Measurements from ENCODE around the gene UBB. TPM values are rescaled to one million over a fixed set of nuclear protein-coding genes. Genes with fewer than 3 reads are reported as not detected.

The UBB gene
- polyA plus RNA-seq, 1 donor (not counting 4 experiments of a cell fraction or from before 2014, with no cell fraction given) = 533 TPM

DNA sequence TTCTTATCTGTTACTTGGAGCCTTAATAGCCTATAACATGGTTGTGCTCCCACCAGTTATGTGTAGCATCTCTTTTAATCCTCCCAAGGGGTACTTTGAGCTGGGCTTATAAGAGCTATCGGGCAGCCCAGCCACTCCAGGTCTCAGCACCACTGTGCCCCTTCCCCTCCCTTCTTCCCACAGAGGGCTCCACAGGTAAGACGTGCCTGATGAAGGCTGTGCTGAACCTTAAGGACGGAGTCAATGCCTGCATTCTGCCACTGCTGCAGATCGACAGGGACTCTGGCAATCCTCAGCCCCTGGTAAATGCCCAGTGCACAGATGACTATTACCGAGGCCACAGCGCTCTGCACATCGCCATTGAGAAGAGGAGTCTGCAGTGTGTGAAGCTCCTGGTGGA, 41.5 kb downstream of the UBB start:
- peaks cover 34% of the 10 kb centered on the region for H3K4me1 ChIP-seq (ENCODE audit: control insufficient read depth, extremely low read depth, insufficient read depth, low read length)
- no peaks in the 10 kb centered on the region for H3K36me3 ChIP-seq (ENCODE audit: control insufficient read depth in 2 of 2, extremely low read depth in 1 of 2, insufficient read depth in 2 of 2, low read length in 2 of 2)
- H3K4me2 ChIP-seq (ENCODE audit: control insufficient read depth, extremely low read depth, insufficient read depth, low read depth, low read length) = no peak overlapping the region
- DNase-seq (ENCODE audit: low read depth, low spot score) (no peak), FAIRE-seq (no peak)
- dilution Hi-C loops (cut with MboI; ENCODE audit: extremely low pct_ligation_motif_present, low sequenced_read_pairs) = no loop called here
- no peaks in the 10 kb centered on the region for H3K9me3 ChIP-seq (ENCODE audit: control insufficient read depth, low read depth, low read length)
- H3K9ac ChIP-seq (ENCODE audit: control insufficient read depth, extremely low read depth, insufficient read depth, low read length) = no peak overlapping the region
- no peaks in the 10 kb centered on the region for H4K20me1 ChIP-seq (ENCODE audit: control insufficient read depth, extremely low read depth, insufficient read depth, low read length)
- peaks cover 13% of the 10 kb centered on the region for H3K27me3 ChIP-seq (ENCODE audit: control insufficient read depth, extremely low read depth, insufficient read depth, low read length)
- no peak overlapping the region for H3K4me3 ChIP-seq (ENCODE audit: control insufficient read depth in 2 of 3, extremely low read depth in 1 of 3, insufficient read depth in 2 of 3, low read depth in 1 of 3, low read length in 3 of 3)
- peaks cover 5% of the 10 kb centered on the region for H3K9me1 ChIP-seq (ENCODE audit: control insufficient read depth, extremely low read depth, insufficient read depth, low read length)
- no peak overlapping the region for H3K27ac ChIP-seq (ENCODE audit: control insufficient read depth, insufficient read depth, low read length)
- no peak overlapping the region for H2AFZ ChIP-seq (ENCODE audit: control insufficient read depth, low read length)
- no peaks in the 10 kb centered on the region for H3K79me2 ChIP-seq (ENCODE audit: control insufficient read depth, insufficient read depth, low read length)
- TF ChIP-seq EZH2 (IDR thresholded peaks at IDR 0.05; ENCODE audit: low read length) = no peak
- no peak for TF ChIP-seq CTCF (optimal IDR thresholded peaks at IDR 0.05 in 1 of 3, IDR thresholded peaks at IDR 0.05 in 1 of 3, conservative IDR thresholded peaks at IDR 0.05 in 1 of 3; ENCODE audit: extremely low read depth in 1 of 3, insufficient read depth in 2 of 3, low read length in 3 of 3)

DNA sequence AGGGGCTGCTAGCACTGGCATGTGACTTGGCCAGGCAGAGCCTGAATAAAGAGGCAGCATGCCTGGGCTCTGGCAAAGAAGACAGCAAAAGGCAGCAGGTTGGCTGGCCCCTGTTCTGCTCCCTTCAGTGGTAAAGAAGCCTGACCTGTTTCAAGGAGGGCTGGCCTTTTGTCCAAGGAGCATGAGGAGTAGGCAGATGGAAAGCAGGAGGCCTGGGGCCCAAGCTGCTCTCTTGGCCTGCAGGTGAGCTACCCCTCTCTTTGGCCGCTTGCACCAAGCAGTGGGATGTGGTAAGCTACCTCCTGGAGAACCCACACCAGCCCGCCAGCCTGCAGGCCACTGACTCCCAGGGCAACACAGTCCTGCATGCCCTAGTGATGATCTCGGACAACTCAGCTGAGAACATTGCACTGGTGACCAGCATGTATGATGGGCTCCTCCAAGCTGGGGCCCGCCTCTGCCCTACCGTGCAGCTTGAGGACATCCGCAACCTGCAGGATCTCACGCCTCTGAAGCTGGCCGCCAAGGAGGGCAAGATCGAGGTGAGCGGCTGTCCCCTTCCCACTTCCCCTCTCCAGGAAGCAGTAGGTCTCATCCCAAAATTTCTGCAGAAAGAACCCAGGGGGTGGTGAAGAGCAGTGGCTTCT, 42.5 kb downstream of the UBB start:
- Histone ChIP-seq H3K27ac (ENCODE audit: control insufficient read depth, insufficient read depth, low read length) (no peak overlapping the region), H4K20me1 (ENCODE audit: control insufficient read depth, extremely low read depth, insufficient read depth, low read length) (peaks cover 4% of the 10 kb centered on the region), H3K36me3 (ENCODE audit: control insufficient read depth in 2 of 2, extremely low read depth in 1 of 2, insufficient read depth in 2 of 2, low read length in 2 of 2) (no peaks in the 10 kb centered on the region), H3K9ac (ENCODE audit: control insufficient read depth, extremely low read depth, insufficient read depth, low read length) (no peak overlapping the region), H3K9me1 (ENCODE audit: control insufficient read depth, extremely low read depth, insufficient read depth, low read length) (peaks cover 3% of the 10 kb centered on the region), H2AFZ (ENCODE audit: control insufficient read depth, low read length) (no peak overlapping the region), H3K79me2 (ENCODE audit: control insufficient read depth, insufficient read depth, low read length) (no peaks in the 10 kb centered on the region), H3K4me1 (ENCODE audit: control insufficient read depth, extremely low read depth, insufficient read depth, low read length) (peaks cover 28% of the 10 kb centered on the region), H3K4me2 (ENCODE audit: control insufficient read depth, extremely low read depth, insufficient read depth, low read depth, low read length) (no peak overlapping the region), H3K27me3 (ENCODE audit: control insufficient read depth, extremely low read depth, insufficient read depth, low read length) (peaks cover 13% of the 10 kb centered on the region), H3K9me3 (ENCODE audit: control insufficient read depth, low read depth, low read length) (no peaks in the 10 kb centered on the region), H3K4me3 (ENCODE audit: control insufficient read depth in 2 of 3, extremely low read depth in 1 of 3, insufficient read depth in 2 of 3, low read depth in 1 of 3, low read length in 3 of 3) (no peak overlapping the region)
- dilution Hi-C loops (cut with MboI; ENCODE audit: extremely low pct_ligation_motif_present, low sequenced_read_pairs) = no loop called here
- DNase-seq (ENCODE audit: low read depth, low spot score) (no peak), FAIRE-seq (no peak)
- no peak for TF ChIP-seq CTCF (optimal IDR thresholded peaks at IDR 0.05 in 1 of 3, IDR thresholded peaks at IDR 0.05 in 1 of 3, conservative IDR thresholded peaks at IDR 0.05 in 1 of 3; ENCODE audit: extremely low read depth in 1 of 3, insufficient read depth in 2 of 3, low read length in 3 of 3)
- TF ChIP-seq EZH2 (IDR thresholded peaks at IDR 0.05; ENCODE audit: low read length) = no peak

Measured in keratinocyte (primary cell).